WTC11 (cell line): ENCODE data around the gene RYR1. TPM values are rescaled to one million over a fixed set of nuclear protein-coding genes. Genes with fewer than 3 reads are reported as not detected.

Experiments used
- ATAC-seq: fragments of 200-7000 bp; cut with Tn5 transposase; 2 replicates; pipeline ENCODE4 v1.10.0; 2021; ENCODE audit warnings: mild to moderate bottlenecking, moderate library complexity
- CTCF ChIA-PET: fragments of 300-600 bp; sonication (Branson Sonifier 250); formaldehyde crosslinking; loops from one replicate; lab custom pipeline; 2021; ENCODE audit warnings: antibody characterized with exemption; lab: Charles Lee
- POLR2A ChIA-PET: fragments of 350-600 bp; sonication (Branson Sonifier 250); formaldehyde crosslinking; loops from one replicate; lab custom pipeline; 2021; ENCODE audit warnings: antibody characterized with exemption; lab: Charles Lee
- DNase-seq: peaks from one replicate; pipeline ENCODE4 v3.0.0; 2021; ENCODE audit warnings: low spot score
- H3K27ac Mint-ChIP-seq: 2 replicates; pipeline ENCODE4 v1.8.0; 2021; ENCODE audit warnings: mixed read lengths
- H3K27me3 Mint-ChIP-seq: 2 replicates; pipeline ENCODE4 v1.8.0; 2021; ENCODE audit warnings: low read depth, mild to moderate bottlenecking, moderate library complexity, mixed read lengths
- H3K36me3 Mint-ChIP-seq: 2 replicates; pipeline ENCODE4 v1.8.0; 2021; ENCODE audit warnings: mixed read lengths
- H3K4me1 Mint-ChIP-seq: 2 replicates; pipeline ENCODE4 v1.8.0; 2022; ENCODE audit warnings: mixed read lengths
- H3K4me3 Mint-ChIP-seq: 2 replicates; pipeline ENCODE4 v1.8.0; 2021; ENCODE audit warnings: mild to moderate bottlenecking, moderate library complexity, mixed read lengths
- H3K9me3 Mint-ChIP-seq: 2 replicates; pipeline ENCODE4 v1.8.0; 2021; ENCODE audit warnings: mixed read lengths
- AFF4 ChIP-seq: sonication (generic); formaldehyde crosslinking; IDR thresholded peaks from 2 replicates; pipeline ENCODE4 v1.8.1; 2023; ENCODE audit warnings: mild to moderate bottlenecking, missing genetic modification reagents, borderline replicate concordance
- ARID4B ChIP-seq: sonication (generic); formaldehyde crosslinking; IDR thresholded peaks from 2 replicates; pipeline ENCODE4 v1.8.0; 2023; ENCODE audit warnings: missing genetic modification reagents, mild to moderate bottlenecking, borderline replicate concordance
- CREM ChIP-seq: sonication (generic); formaldehyde crosslinking; IDR thresholded peaks from 2 replicates; pipeline ENCODE4 v1.8.1; 2022; ENCODE audit warnings: mild to moderate bottlenecking, missing genetic modification reagents, moderate library complexity
- E2F5 ChIP-seq: sonication (generic); formaldehyde crosslinking; IDR thresholded peaks from 2 replicates; pipeline ENCODE4 v1.8.1; 2022; ENCODE audit warnings: mild to moderate bottlenecking, moderate library complexity, missing genetic modification reagents
- FOXJ3 ChIP-seq: sonication (generic); formaldehyde crosslinking; IDR thresholded peaks from 2 replicates; pipeline ENCODE4 v1.9.0; 2021; ENCODE audit warnings: missing genetic modification reagents, mild to moderate bottlenecking, borderline replicate concordance
- FOXP1 ChIP-seq: sonication (generic); formaldehyde crosslinking; IDR thresholded peaks from 2 replicates; pipeline ENCODE4 v1.8.0; 2022; ENCODE audit warnings: missing genetic modification reagents, mild to moderate bottlenecking, moderate library complexity, borderline replicate concordance
- JUN ChIP-seq: sonication (generic); formaldehyde crosslinking; IDR thresholded peaks from 2 replicates; pipeline ENCODE4 v1.8.0; 2023; ENCODE audit warnings: mild to moderate bottlenecking, missing genetic modification reagents
- KAT7 ChIP-seq: sonication (generic); formaldehyde crosslinking; IDR thresholded peaks from 2 replicates; pipeline ENCODE4 v1.8.1; 2023; ENCODE audit warnings: missing genetic modification reagents, mild to moderate bottlenecking, borderline replicate concordance
- NR3C1 ChIP-seq: sonication (generic); formaldehyde crosslinking; conservative IDR thresholded peaks from 2 replicates; pipeline ENCODE4 v1.8.1; 2023; ENCODE audit warnings: low read depth, mild to moderate bottlenecking, missing genetic modification reagents
- PRDM15 ChIP-seq: sonication (generic); formaldehyde crosslinking; IDR thresholded peaks from 2 replicates; pipeline ENCODE4 v1.8.0; 2022; ENCODE audit warnings: missing genetic modification reagents
- SMAD3 ChIP-seq: sonication (generic); formaldehyde crosslinking; IDR thresholded peaks from 2 replicates; pipeline ENCODE4 v1.8.0; 2022; ENCODE audit warnings: missing genetic modification reagents, mild to moderate bottlenecking, borderline replicate concordance
- ZMAT4 ChIP-seq: fragments of 250-450 bp; sonication (Bioruptor Pico); IDR thresholded peaks from 2 replicates; pipeline ENCODE4 v1.9.0; 2021; ENCODE audit warnings: mild to moderate bottlenecking
- ZNF317 ChIP-seq: sonication (generic); formaldehyde crosslinking; IDR thresholded peaks from 2 replicates; pipeline ENCODE4 v1.8.1; 2023; ENCODE audit warnings: low read depth, mild to moderate bottlenecking, moderate library complexity, missing genetic modification reagents, borderline replicate concordance
- ZNF512 ChIP-seq: sonication (generic); formaldehyde crosslinking; IDR thresholded peaks from 2 replicates; pipeline ENCODE4 v1.8.1; 2022; ENCODE audit warnings: missing genetic modification reagents, borderline replicate concordance
- total RNA-seq: library from RNA; stranded (reverse); gene quantifications from 3 replicates; pipeline ENCODE4 v1.2.3, GENCODE V29; 2021

RYR1 gene
- total RNA-seq, 1 experiment from 2014 or later: 24.2 TPM

GRCh38 chr19:38443458-38443999, 10.0 kb downstream of the RYR1 start:
- Mint-ChIP-seq H3K36me3 (peaks cover 28% of the 10 kb centered on the region), H3K9me3 (no peaks in the 10 kb centered on the region)
- ATAC-seq (no peak), DNase-seq (no peak)
- ChIA-PET CTCF (no interaction called here), POLR2A (no interaction called here)
- no peak for TF ChIP-seq ZNF512 (CRISPR knock-in tag)
- TF ChIP-seq PRDM15 (CRISPR knock-in tag): no peak
- no peak for TF ChIP-seq FOXP1 (CRISPR knock-in tag)
- no peak for TF ChIP-seq JUN
- TF ChIP-seq NR3C1 (CRISPR knock-in tag): no peak
- TF ChIP-seq ARID4B: no peak
- no peak for TF ChIP-seq ZMAT4 (CRISPR knock-in tag)
- TF ChIP-seq SMAD3: no peak
- no peak for TF ChIP-seq CREM
- TF ChIP-seq ZNF317 (CRISPR knock-in tag): no peak
- TF ChIP-seq KAT7 (CRISPR knock-in tag): no peak
- no peak for TF ChIP-seq FOXJ3 (CRISPR knock-in tag)
- no peak for TF ChIP-seq E2F5 (CRISPR knock-in tag)
- TF ChIP-seq AFF4: no peak
- TF ChIP-seq, all 79 proteins: peak for 0
- Mint-ChIP-seq H3K27ac (no peak overlapping the region), H3K27me3 (no peaks in the 10 kb centered on the region), H3K4me1 (peaks cover 13% of the 10 kb centered on the region), H3K4me3 (no peak overlapping the region)
